AG04449 (cell line): ENCODE data around the gene SUSD1.

ENCODE experiments used
- CTCF ChIA-PET: fragments of 350-600 bp; formaldehyde crosslinking; extraction: SDS; loops from one replicate; lab custom pipeline; 2021; ENCODE audit warnings: antibody characterized with exemption; lab: Yijun Ruan, JAX
- POLR2A ChIA-PET: fragments of 400-600, 350-600 bp; formaldehyde crosslinking; extraction: SDS; loops from one replicate; lab custom pipeline; 2020; ENCODE audit warnings: antibody characterized with exemption, inconsistent platforms; lab: Yijun Ruan, JAX
- DNase-seq: peaks from one replicate; pipeline ENCODE4 v3.0.0-alpha.2; 2010; ENCODE audit warnings: low read depth, low spot score
- H3K4me3 ChIP-seq: 2 replicates; pipeline ENCODE4 v1.5.1; 2011; ENCODE audit warnings: low read depth, mild to moderate bottlenecking, control low read depth, low read length
- CTCF ChIP-seq: IDR thresholded peaks from one replicate; pipeline ENCODE4 v1.5.1; 2011; ENCODE audit warnings: mild to moderate bottlenecking, moderate library complexity, low read length, control low read depth, inconsistent platforms; ENCODE audit not compliant: insufficient read depth; ENCODE audit errors: missing control alignments

Gene SUSD1

GRCh38 chr9:112121633-112122032 is 53.5 kb downstream of the SUSD1 start:
- H3K4me3 ChIP-seq: no peak overlapping the region
- ChIA-PET POLR2A (no interaction called here), CTCF (interaction anchor here (1.0 to 2.0 kb wide), 3 partner anchors 8 to 240 kb away, joined by 3 to 7 read pairs (median 5); partner anchors contain the start of gene PTBP3)
- no peak for TF ChIP-seq CTCF
- no peak for DNase-seq

DNA sequence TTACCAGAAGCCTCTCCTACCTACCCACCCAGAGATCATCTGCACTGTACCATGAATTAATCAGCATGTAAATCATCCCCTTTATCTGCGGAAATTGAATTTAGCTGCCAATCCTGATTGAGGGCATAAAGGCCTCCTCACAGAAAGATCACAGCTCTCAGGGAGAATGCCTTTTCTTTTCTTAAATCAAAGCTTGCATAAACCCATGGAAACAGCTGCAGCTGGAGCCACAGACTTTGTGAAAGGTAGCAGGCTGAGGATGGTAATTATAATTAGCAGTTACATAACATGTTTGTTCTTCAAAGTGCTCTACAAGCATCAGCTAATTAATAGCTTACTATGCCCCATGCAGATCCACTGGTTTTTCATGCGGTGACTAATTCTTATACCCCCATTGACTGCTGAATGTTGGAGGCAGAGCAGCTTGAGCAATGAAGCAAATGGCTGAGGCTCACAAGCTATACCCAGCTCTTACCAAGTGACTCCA is 54.6 kb downstream of the SUSD1 start:
- ChIA-PET CTCF (interaction anchor here (1.3 to 2.0 kb wide), 5 partner anchors 13 to 241 kb away, joined by 3 to 7 read pairs (median 4); partner anchors contain the start of gene PTBP3), POLR2A (no interaction called here)
- no peak for DNase-seq

DNA sequence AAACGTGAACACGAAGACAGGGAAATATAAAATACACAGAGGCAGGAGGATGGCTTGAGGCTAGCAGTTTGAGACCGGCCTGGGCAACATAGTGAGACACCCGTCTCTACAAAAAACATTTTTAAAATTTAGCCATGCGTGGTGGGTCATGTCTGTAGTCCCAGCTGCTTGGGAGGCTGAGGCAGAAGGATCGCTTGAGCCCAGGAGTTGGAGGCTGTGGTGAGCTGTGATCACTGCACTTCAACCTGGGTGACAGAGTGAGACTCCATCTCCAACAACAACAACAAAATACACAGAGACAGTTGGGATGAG is 55.1 kb downstream of the SUSD1 start:
- CTCF ChIA-PET: interaction anchor here (1.1 to 1.4 kb wide), 4 partner anchors 11 to 22 kb away, joined by 3 to 5 read pairs (median 4); no protein-coding TSS in a partner anchor
- no peak for DNase-seq

More for the DNA sequence above, 54.6 kb downstream of the SUSD1 start:
- no peak for TF ChIP-seq CTCF
- H3K4me3 ChIP-seq: no peak overlapping the region

DNA sequence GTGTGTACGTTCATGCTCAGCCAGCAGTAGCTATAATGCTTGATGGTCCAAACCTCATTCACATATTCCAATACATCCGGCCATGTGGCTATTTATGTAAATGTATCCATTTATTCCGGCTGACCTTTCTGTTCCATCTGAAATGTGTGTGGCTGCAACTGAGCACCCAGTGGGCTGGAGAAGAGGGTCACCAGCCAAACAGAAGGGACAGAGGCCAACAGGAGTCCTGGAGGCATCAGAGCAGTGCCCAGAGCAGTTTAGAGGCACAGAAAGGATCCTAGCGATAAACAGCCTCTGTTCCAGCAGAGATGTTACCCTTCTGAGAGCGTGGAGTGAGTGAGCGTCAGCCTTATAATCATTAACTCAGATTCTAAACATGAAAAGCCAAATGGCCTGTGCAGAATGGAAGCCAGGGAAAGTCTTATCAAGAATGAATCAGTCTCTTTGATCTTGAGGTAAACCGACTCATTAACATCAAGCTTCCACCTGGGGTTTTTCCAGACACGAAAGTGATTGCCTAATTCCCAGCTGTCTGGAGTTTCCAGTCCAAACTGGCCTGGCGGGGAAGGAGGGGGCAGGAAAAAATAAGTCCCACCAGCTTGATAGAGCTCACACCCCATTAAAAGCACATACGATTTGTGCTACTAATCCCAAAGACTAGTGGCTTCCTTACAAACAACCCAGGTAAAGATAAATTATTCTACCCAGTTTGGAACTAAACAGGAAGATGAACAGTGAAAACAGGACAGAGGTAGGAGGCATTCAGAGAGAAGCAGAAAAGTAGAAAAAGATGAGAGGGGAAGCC is 55.7 kb downstream of the SUSD1 start:
- POLR2A ChIA-PET: no interaction called here
- CTCF ChIA-PET: interaction anchor here (1.1 to 1.4 kb wide), 4 partner anchors 11 to 22 kb away, joined by 3 to 4 read pairs (median 4); no protein-coding TSS in a partner anchor
- DNase-seq: no peak

More for the DNA sequence above, 55.1 kb downstream of the SUSD1 start:
- POLR2A ChIA-PET: no interaction called here
- H3K4me3 ChIP-seq: no peak overlapping the region
- no peak for TF ChIP-seq CTCF

DNA sequence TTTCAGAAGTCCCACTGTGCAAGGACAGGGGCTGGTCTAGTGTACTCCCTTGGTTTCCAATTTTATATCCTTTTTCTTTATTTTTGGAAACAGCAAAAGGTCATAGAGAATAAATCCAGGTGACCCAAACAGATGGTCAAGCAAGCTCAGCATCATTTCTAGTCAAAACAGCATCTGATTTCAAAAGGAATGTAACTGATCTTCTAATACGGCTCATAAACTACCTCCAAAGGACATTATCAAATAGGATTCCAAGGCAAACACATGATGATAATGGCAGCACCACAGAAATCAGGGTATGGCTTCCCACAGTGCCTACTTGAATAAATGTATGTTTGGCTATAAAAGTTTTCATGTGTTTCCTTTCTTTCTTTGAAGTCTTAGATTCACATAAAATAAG is 57.1 kb downstream of the SUSD1 start:
- CTCF ChIA-PET: no interaction called here
- POLR2A ChIA-PET: no interaction called here
- no peak for TF ChIP-seq CTCF

More for the DNA sequence above, 55.7 kb downstream of the SUSD1 start:
- TF ChIP-seq CTCF: no peak
- H3K4me3 ChIP-seq: no peak overlapping the region

More for the DNA sequence above, 57.1 kb downstream of the SUSD1 start:
- DNase-seq: no peak
- no peak overlapping the region for H3K4me3 ChIP-seq
